ENCODE data around the gene ANXA1.

The ANXA1 gene

DNA sequence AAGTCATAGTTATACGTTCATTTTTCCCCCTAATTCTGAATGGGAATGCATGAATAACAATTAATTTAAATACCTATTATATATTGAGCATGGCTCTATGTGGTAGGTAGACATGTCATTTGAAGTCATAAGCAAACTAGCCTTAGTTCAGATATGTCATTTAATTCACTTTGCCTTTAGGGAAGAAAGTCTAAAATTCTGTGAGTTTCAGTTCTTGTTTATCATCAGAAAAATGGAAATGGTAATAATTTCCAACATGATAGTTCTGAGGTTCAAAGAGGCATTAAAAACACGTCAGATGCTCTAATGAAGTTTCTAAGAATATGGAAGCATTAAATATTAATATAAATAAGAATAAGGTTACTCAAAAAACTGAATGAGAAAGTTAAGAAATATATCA lies 13.1 kb upstream of the ANXA1 start:
- DNase-seq: no peak

- no peak for DNase-seq
Measured at GRCh38 chr9:73141282-73141681, 10.4 kb upstream of the ANXA1 start.

DNA sequence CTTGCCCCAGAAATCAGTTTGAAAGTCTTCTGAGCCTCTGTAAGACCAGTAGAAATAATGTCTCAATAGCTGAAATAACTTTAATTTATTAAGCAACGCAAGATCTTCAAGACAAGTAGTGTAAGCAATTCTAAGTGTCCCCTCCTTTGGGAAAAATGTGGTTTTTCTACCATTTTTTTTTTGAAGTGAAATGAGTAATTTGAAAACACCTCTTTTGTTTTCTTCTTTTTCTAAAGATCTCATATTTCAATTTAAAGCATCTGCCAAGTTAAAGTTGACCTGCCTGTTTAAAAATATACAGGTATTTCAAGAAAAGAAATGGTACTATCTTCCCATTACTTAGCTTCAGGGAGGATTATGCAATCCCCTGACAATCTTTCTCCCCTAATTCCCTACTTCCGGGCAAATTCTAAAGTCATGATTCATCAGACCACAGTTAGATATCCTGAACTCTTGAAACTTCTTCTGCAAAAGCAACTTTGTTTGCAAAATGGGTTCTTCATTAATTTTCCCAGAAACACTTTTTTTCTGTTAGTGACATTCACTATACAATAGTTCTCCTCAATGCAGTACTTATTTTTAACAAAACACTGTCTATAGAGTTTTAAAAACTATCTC lies 7.8 kb upstream of the ANXA1 start:
- DNase-seq: no peak

DNA sequence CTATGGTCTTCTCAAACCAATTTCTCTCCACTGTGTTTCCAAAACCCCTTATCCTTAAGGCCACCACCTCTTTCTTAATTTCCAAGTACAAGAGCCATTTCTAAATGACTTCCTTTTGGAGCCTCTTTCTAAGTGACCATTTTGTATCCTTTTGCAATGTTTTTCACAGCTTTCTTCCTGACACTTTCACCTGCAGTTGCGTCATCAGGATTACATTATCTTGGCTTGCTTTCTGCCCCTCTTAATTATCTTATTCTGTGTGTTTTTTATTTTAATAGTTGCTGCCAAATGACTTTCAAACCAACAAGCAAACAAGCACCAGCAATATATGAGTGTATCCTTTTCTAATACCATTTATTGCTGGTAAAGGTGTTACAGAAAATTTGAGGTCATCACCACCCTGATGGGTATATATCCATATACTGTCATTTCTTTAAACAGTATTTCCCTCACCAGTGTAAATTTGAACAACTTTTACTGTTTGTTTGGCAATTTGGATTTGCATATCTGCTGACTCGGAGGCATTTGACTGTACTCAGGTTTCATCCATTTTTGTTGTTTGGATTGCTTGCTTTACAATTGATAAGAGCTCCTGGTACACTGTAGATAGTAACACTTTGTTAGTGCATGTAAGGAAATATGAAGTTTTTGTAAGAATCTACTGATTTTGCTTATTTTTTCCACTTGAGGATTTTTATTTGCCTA lies 5.4 kb upstream of the ANXA1 start:
- DNase-seq: no peak

DNA sequence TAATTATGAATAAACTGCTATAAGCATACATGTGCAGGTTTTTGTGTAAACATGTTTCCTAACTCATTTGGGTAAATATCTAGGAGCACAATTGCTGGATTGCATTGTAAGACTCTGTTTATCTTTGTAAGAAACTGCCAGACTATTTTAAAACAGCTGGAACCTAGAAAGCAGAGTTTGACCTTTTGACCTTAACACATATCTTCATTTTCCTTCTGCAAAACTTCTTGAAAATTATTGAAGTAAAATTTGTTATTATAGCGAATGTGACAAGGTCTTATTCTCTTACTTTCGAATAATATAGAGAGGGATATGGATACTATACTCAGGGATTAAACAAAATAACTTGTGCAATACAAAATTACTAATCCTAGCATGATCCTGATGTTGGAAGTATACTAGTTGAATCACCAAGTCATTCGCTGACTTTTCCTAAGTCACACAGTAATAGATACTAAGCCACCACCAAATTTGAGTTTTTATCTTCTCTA lies 3.2 kb upstream of the ANXA1 start:
- DNase-seq: no peak

DNA sequence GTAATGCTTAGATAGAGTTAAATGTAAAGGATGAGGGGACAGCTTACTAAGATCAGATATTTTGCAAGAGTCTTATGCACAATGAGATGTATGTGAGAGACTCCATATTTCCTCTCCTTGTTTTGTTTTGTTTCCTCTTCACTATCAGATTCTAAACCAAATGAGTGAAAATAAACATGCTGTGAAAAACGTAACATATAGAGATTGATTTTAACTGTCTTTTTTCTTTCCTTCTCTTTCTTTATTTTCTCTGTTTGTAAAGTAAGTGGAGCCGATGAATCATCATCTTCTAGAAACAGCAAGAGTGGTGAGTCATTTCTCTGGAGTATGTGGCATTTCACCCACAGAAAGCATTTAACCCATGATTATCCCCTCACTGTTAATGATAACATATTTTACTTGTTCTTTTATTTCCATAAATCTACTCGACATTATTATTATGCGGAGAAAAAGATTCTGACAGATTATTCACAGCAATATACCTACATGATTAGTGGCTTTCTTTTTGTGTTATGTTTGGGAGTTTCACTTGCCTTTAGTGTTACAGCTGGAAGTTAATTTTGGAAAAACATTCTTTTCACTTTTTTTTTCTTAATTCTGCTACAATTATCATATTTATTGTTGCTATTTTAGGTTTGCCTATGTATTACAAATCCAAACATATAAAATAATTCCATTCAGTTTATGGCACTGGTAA lies 2.1 kb upstream of the ANXA1 start:
- no peak for DNase-seq

DNA sequence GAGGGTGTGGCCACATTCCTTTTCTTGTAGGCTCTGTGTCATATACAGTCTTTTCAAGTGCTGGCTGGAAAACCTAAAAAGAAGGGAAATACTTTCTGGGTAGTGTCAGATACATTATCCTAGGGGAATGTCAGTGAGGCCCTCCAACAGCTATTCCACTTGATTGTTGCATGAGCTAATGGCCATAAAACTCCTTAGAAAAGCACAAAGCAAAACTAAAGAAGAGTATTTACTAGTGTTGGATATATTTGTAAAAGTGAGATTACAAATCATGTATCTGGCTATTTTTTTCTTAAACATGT lies 829 bp downstream of the ANXA1 start:
- no peak for DNase-seq

- DNase-seq: no peak
Measured at GRCh38 chr9:73152953-73153352, 1.3 kb downstream of the ANXA1 start.

DNA sequence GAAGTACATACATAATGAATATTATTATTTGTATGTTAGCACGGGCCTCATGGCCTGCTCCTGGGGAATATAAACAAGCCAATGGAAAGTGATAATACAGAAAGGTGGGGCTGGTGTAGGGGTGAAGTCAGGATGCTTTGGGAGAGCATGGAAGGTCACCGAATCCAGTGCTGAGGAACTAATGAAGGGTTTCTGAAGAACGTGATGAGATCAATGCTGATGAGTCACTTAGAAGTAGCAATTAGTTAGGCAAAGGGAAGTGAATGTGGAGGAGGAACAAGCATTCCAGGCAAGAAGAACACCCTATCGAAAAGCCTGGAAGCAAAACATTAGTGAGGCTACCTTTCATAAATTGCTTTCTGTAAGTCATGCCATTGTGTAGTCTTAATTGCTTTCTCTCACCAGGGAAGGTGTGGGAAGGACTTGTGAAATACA lies 2.1 kb downstream of the ANXA1 start:
- no peak for DNase-seq

GRCh38 chr9:73154271-73154670 lies 2.6 kb downstream of the ANXA1 start:
- no peak for DNase-seq

DNA sequence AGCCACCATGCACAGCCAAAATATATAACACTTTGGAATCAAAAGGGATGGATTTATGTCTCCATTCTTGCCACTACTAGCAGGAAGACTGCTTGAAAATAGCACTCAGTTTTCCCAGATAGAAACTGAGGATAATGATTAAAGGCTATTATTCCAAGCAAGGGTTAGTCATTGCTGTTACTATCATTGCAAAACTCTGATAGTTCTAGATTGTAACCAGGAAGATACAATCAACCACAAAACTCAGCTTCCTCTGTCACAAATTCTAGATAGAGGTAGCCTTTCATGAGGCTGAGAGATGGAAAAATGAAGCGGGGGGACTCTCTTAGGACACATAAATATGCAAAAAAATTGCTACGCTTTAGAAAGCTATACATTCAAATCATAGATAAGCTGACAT lies 3.1 kb downstream of the ANXA1 start:
- DNase-seq: no peak

- no peak for DNase-seq
Measured at GRCh38 chr9:73155377-73155776, 3.7 kb downstream of the ANXA1 start.

- DNase-seq: no peak
Measured at GRCh38 chr9:73155968-73156864, 4.6 kb downstream of the ANXA1 start.

DNA sequence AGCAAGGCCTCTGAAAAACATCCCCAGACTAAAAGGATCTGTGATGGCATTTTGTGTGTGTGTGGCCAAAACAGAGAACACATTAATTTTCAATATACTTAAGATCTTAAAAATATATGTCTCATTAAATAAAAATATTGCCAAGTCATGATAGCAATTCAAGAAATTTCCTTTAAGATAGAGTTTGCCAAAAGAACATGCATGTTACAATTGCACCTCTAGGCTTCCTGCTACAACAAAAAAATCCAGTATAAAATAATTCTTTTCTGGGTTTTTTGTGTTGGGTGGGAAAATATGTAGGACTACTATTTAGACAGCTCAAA lies 5.2 kb downstream of the ANXA1 start:
- DNase-seq: no peak

DNA sequence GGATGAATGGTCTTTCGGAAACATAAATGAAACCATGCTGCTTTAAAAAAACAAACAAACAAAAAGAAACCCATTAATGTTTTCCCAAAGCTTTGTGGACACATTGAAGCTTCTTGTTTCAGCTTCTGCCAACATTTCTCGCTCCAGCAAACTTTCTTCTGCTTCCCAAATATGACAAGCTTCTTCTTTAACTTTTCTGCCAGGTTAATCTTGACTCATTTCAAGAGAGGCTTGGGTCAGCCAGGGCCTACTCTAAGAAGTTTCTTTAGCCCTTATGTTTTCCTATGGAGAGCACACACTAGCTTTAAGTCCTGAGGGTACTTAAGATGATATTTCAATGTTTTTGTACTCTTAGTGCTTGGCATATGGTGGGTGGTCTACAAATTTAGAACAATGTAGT lies 6.1 kb downstream of the ANXA1 start:
- DNase-seq: no peak

DNA sequence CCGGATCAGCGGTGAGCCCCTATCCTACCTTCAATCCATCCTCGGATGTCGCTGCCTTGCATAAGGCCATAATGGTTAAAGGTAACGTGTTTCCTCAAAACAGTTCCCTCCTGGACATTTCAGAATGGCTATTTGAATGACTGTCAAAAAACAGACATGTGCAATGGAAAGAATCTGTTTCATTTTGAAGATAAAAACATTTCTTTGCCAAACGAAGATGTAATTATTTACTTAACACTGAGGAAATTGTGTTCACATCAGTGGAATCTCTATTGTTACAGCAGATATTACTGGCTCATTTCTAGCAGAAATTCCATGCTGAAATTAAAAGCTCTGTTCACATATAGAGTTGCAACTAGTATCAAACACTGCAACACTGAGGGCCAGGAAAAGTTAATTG lies 7.1 kb downstream of the ANXA1 start:
- DNase-seq: no peak

DNA sequence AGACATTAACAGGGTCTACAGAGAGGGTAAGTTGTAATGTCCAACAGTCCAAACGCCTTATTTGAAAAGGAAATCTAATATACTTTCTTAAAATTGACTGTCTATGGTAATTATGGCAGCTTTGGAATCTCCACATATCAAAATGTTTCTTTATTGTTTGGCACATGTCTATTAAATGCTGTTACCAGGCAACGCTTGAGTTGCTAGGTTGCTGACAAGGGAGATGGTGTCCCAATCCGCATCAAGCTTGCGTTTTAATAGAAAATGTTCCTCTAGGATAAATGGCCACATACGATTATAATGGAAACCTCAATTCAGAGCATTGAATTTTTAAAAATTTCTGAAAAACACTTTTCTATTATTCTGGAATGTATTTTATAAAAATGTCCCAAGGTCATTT lies 9.2 kb downstream of the ANXA1 start:
- DNase-seq: no peak

GRCh38 chr9:73162987-73163768 lies 11.5 kb downstream of the ANXA1 start:
- no peak for DNase-seq

- no peak for DNase-seq
Measured at GRCh38 chr9:73165911-73166310, 14.2 kb downstream of the ANXA1 start.

GRCh38 chr9:73166468-73166867 lies 14.8 kb downstream of the ANXA1 start:
- DNase-seq: no peak

DNA sequence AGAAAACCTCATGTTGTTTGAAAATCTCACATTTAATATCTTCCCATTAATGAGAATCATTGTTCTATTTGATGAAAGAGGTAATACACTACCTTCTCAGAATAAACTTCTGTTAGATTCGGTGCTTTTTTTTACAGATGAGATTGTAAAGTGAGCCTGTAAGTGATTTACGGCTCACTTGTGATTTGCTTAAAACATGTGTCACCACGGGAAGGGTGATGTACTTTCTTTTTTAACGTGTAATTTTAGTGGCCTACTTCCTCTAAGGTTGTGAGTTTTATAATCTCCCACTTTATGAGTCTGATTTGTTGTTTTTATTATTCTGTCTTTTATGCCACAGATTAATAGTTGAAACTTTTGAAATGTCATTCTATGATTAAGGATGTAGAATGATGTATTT lies 15.9 kb downstream of the ANXA1 start:
- no peak for DNase-seq

DNA sequence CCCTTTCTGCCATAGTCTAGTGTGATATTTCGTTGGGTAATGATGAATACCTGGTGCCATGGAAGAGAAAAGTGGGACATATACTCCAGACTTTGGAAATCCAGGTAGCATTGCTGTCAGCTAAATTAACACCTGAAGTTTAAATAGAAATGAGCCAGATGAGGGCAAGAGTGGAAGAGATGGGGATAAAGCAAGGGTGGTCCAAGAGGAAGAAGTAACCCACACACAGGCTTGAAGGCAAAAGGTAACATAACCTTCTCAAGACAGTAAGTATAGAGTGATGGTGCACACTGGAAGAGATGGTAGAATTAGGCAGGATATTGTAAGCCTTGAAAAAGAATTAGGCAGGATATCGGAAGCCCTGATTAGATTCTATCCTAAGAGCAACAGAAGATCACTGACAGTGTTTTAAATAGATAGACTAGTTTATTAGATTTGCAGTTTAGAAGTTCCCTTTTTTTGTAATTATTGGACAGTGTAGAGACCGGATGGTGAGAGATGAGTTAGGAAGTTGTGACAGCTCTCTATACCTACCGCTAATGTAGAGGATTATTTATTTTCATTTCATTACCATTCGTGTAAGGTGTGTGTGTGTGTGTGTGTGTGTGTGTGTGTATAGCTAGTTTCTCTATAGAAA lies 16.8 kb downstream of the ANXA1 start:
- no peak for DNase-seq

All from NCI-H748 treated with DMSO at 0.1 percent for 48 hours (cell line).